Measurements from ENCODE around the gene STRADA. TPM values are rescaled to one million over a fixed set of nuclear protein-coding genes. Genes with fewer than 3 reads are reported as not detected.

The STRADA gene
- total and polyA plus RNA-seq, 2 of the 8 experiments (the other 6 are each of a cell fraction or from before 2014, with no cell fraction given) = 35.6 to 43.3 TPM

DNA sequence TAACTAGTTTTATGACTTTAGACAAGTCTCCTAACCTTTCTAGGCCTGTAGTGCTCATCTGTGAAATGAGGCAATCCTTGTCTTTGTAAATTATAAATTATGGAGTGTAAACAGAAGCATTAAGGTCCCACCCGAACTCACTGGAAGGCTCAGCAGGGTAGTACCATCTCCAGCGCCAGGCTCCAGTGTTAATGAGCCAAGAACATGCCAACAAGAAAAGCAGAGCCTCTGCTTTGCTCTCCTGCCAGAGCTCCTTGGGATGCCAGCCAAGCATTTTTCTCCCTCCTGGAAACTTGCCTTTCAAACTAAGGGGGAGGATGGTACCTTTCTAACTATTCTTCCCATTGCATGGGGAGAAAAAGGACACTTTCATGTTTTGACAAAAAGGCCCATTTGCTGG lies 56.6 kb downstream of the STRADA start (continued):
- TF ChIP-seq SIX5 (IDR thresholded peaks at IDR 0.05; ENCODE audit: low read depth, low read length) (no peak), BACH1 (IDR thresholded peaks at IDR 0.05; ENCODE audit: low read length) (no peak), NRF1 (IDR thresholded peaks at IDR 0.05; ENCODE audit: low read depth, low read length) (no peak), SRF (IDR thresholded peaks at IDR 0.05; ENCODE audit: low read depth, low read length) (no peak), MAFK (IDR thresholded peaks at IDR 0.05; ENCODE audit: low read depth, low read length) (no peak), FOSL1 (IDR thresholded peaks at IDR 0.05; ENCODE audit: insufficient read depth, low read depth, low read length) (no peak)

All from H1 (cell line).